ENCODE data around the gene STARD9. TPM values are rescaled to one million over a fixed set of nuclear protein-coding genes. Genes with fewer than 3 reads are reported as not detected.
"Not testable (repeated sequence)": the region's sequence is repeated elsewhere in the genome, so short reads cannot be mapped to it uniquely, and the experiment has no call there.

STARD9 gene
- total RNA-seq, 1 donor from 2014 or later = 24.4 TPM

DNA sequence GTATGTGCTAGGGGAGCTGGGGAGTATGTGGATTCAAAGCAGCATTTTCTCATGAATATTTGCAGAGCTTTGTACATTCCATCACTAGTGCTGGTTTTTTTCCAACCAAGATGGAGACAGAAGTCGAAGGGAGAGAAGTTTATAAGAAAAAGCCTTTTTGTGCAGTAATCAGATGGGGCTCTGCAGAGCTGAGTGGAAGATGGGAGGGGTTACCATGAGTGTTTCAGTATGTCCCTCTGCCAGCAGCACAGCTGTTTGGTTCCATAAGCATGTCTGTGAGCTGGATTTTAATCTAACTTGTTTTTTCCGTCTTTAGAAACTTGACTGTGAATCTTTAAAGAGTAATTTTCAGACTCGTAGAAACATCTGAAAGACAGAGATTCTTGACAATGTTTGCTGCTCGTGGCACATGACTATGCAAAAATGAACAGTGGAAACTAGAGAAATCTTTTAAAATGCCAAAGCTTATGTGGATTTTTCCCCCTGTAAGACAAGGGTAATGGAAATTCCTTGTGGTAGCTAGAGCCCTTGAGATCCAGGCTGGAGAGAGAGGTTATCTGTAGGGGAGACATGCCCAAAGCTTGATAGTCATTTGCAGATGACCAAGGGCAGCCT is 20.3 kb downstream of the STARD9 start:
- Mint-ChIP-seq H3K27me3 (ENCODE audit: unreplicated experiment) (no peaks in the 10 kb centered on the region), H3K4me3 (ENCODE audit: unreplicated experiment) (no peak overlapping the region), H3K27ac (ENCODE audit: unreplicated experiment) (no peak overlapping the region), H3K4me1 (ENCODE audit: unreplicated experiment) (peaks cover 6% of the 10 kb centered on the region), H3K36me3 (ENCODE audit: unreplicated experiment) (peaks cover 19% of the 10 kb centered on the region), H3K9me3 (ENCODE audit: unreplicated experiment) (no peaks in the 10 kb centered on the region)
- no peak for DNase-seq (ENCODE audit: extremely low spot score, unreplicated experiment)
- TF ChIP-seq, protein P1, sequence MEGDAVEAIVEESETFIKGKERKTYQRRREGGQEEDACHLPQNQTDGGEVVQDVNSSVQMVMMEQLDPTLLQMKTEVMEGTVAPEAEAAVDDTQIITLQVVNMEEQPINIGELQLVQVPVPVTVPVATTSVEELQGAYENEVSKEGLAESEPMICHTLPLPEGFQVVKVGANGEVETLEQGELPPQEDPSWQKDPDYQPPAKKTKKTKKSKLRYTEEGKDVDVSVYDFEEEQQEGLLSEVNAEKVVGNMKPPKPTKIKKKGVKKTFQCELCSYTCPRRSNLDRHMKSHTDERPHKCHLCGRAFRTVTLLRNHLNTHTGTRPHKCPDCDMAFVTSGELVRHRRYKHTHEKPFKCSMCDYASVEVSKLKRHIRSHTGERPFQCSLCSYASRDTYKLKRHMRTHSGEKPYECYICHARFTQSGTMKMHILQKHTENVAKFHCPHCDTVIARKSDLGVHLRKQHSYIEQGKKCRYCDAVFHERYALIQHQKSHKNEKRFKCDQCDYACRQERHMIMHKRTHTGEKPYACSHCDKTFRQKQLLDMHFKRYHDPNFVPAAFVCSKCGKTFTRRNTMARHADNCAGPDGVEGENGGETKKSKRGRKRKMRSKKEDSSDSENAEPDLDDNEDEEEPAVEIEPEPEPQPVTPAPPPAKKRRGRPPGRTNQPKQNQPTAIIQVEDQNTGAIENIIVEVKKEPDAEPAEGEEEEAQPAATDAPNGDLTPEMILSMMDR (IDR thresholded peaks at IDR 0.05) = no peak

GRCh38 chr15:42601316-42601715 is 25.9 kb downstream of the STARD9 start:
- Mint-ChIP-seq H3K4me1 (ENCODE audit: unreplicated experiment) (peaks cover 16% of the 10 kb centered on the region), H3K36me3 (ENCODE audit: unreplicated experiment) (peaks cover 11% of the 10 kb centered on the region)
- not testable (repeated sequence) for H3K9me3 Mint-ChIP-seq (ENCODE audit: unreplicated experiment); H3K27ac Mint-ChIP-seq (ENCODE audit: unreplicated experiment); H3K27me3 Mint-ChIP-seq (ENCODE audit: unreplicated experiment); H3K4me3 Mint-ChIP-seq (ENCODE audit: unreplicated experiment); DNase-seq (ENCODE audit: extremely low spot score, unreplicated experiment)

- Mint-ChIP-seq H3K27me3 (ENCODE audit: unreplicated experiment) (no peaks in the 10 kb centered on the region), H3K27ac (ENCODE audit: unreplicated experiment) (no peak overlapping the region), H3K4me3 (ENCODE audit: unreplicated experiment) (no peak overlapping the region), H3K9me3 (ENCODE audit: unreplicated experiment) (no peaks in the 10 kb centered on the region), H3K36me3 (ENCODE audit: unreplicated experiment) (peaks cover 9% of the 10 kb centered on the region), H3K4me1 (ENCODE audit: unreplicated experiment) (peaks cover 16% of the 10 kb centered on the region)
- no peak for DNase-seq (ENCODE audit: extremely low spot score, unreplicated experiment)
- TF ChIP-seq, protein P1 (IDR thresholded peaks at IDR 0.05) = no peak
Observed at GRCh38 chr15:42602501-42602900, 27.1 kb downstream of the STARD9 start.

- TF ChIP-seq, protein P1 (IDR thresholded peaks at IDR 0.05) = no peak
- Mint-ChIP-seq H3K4me1 (ENCODE audit: unreplicated experiment) (peaks cover 26% of the 10 kb centered on the region), H3K9me3 (ENCODE audit: unreplicated experiment) (no peaks in the 10 kb centered on the region), H3K4me3 (ENCODE audit: unreplicated experiment) (no peak overlapping the region), H3K36me3 (ENCODE audit: unreplicated experiment) (peaks cover 15% of the 10 kb centered on the region), H3K27me3 (ENCODE audit: unreplicated experiment) (no peaks in the 10 kb centered on the region), H3K27ac (ENCODE audit: unreplicated experiment) (no peak overlapping the region)
- DNase-seq (ENCODE audit: extremely low spot score, unreplicated experiment) = no peak
Observed at GRCh38 chr15:42603978-42604377, 28.6 kb downstream of the STARD9 start.

DNA sequence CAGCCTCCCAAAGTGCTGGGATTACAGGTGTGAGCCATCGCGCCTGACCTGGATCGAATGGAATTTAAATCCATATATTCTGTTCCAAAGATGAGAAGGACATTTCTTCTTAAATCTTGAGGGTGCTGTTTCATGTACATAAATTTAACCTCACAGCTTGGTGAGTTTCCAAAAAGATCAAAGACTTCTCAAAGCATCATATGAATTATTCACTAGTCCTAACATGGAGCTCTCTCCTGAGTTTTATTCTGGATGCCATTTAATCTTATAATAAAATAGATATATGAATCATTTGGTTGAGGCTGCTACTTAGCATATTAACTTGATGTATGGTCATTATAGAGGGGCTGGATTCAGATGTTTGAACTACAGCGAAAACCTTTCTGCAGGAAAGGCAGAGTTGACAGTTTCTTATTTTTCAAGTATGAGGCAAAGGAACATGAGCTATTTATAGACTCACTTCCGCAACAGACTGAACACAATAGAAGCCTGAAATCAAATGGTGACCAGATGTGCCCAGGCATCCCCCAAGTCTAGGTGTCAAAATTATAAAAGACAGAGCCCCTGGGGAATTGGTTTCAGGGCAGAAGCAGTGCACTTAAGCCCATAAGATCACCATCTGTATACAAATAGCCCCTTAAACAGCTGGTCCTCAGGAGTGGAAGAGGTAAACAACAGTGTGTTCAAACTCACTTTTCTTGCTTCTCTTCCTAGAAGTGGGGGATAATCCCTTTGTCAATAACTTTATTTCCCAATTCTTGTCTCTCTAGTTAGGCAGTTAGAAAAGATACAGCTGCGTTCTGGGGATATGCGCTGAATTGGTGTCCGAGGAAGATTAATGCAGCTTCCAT is 29.7 kb downstream of the STARD9 start:
- Mint-ChIP-seq H3K36me3 (ENCODE audit: unreplicated experiment) (peaks cover 12% of the 10 kb centered on the region), H3K27ac (ENCODE audit: unreplicated experiment) (peak overlapping the region; percentile 91)

More for the DNA sequence above, 29.7 kb downstream of the STARD9 start:
- no peaks in the 10 kb centered on the region for H3K27me3 Mint-ChIP-seq (ENCODE audit: unreplicated experiment)
- no peak for DNase-seq (ENCODE audit: extremely low spot score, unreplicated experiment)
- TF ChIP-seq, protein P1 (IDR thresholded peaks at IDR 0.05) = no peak
- H3K4me1 Mint-ChIP-seq (ENCODE audit: unreplicated experiment) = peaks cover 22% of the 10 kb centered on the region
- H3K9me3 Mint-ChIP-seq (ENCODE audit: unreplicated experiment) = no peaks in the 10 kb centered on the region
- no peak overlapping the region for H3K4me3 Mint-ChIP-seq (ENCODE audit: unreplicated experiment)
